A549 (cell line): ENCODE data around the gene AGPAT2. TPM values are rescaled to one million over a fixed set of nuclear protein-coding genes. Genes with fewer than 3 reads are reported as not detected.

Experiments
- ATAC-seq, 2 experiments: fragments of 200-7000 bp in 1 of 2; fragments of >200 bp in 1 of 2; cut with Nextera tagmentation in 1 of 2; cut with Tn5 transposase in 1 of 2; 3 replicates each; pipeline versions ENCODE4 v1.8.0 to v1.9.1; 2018 to 2020; ENCODE audit warnings: mild to moderate bottlenecking in 1 of 2, moderate library complexity in 1 of 2
- CTCF ChIA-PET: fragments of 300-600 bp; sonication (Branson Sonifier 250); formaldehyde crosslinking; extraction: SDS; loops from one replicate; lab custom pipeline; 2021; ENCODE audit warnings: antibody characterized with exemption, inconsistent platforms; lab: Yijun Ruan, JAX
- POLR2A ChIA-PET: fragments of 350-600 bp; formaldehyde crosslinking; extraction: SDS; loops from one replicate; lab custom pipeline; 2021; ENCODE audit warnings: antibody characterized with exemption, inconsistent platforms; lab: Yijun Ruan, JAX
- DNase-seq, 2 experiments: peaks; one replicate each; pipeline versions ENCODE4 v3.0.0 to v3.0.0-alpha.2; 2011 to 2016; ENCODE audit warnings: low read depth in 1 of 2, low spot score in 1 of 2
- FAIRE-seq: peaks from 2 replicates; lab custom pipeline; 2011; peaks lifted over from hg19 to GRCh38; lab: Jason Lieb, UNC
- H3K27ac ChIP-seq, 2 experiments: fragments of >200 bp; sonication (Bioruptor Twin); formaldehyde crosslinking; 3 replicates each; pipeline ENCODE4 v1.5.1; 2016 to 2017
- H3K4me1 ChIP-seq: fragments of >200 bp; sonication (Bioruptor Twin); formaldehyde crosslinking; 3 replicates; pipeline ENCODE4 v1.6.1; 2016
- H3K4me2 ChIP-seq: fragments of >200 bp; sonication (Bioruptor Twin); formaldehyde crosslinking; 3 replicates; pipeline ENCODE4 v1.6.1; 2016
- H3K4me3 ChIP-seq: fragments of >200 bp; sonication (Bioruptor Twin); formaldehyde crosslinking; 3 replicates; pipeline ENCODE4 v1.5.1; 2016
- H3K9me3 ChIP-seq: fragments of >200 bp; sonication (Bioruptor Twin); formaldehyde crosslinking; 3 replicates; pipeline ENCODE4 v1.6.1; 2016
- CEBPB ChIP-seq, 2 experiments: fragments of >200 bp in 1 of 2; sonication (Bioruptor Twin) in 1 of 2; formaldehyde crosslinking in 1 of 2; IDR thresholded peaks; 2 replicates each; pipeline ENCODE4 v1.6.1; 2012 to 2016
- CHD2 ChIP-seq: fragments of 150-350 bp; IDR thresholded peaks from 2 replicates; pipeline ENCODE4 v1.6.1; 2014; ENCODE audit warnings: low read length; ENCODE audit not compliant: partially characterized antibody
- CHD4 ChIP-seq: fragments of 200-600 bp; sonication (generic); IDR thresholded peaks from 2 replicates; pipeline ENCODE4 v1.6.1; 2016; ENCODE audit warnings: antibody characterized with exemption, mild to moderate bottlenecking, borderline replicate concordance
- E2F6 ChIP-seq: IDR thresholded peaks from 2 replicates; pipeline ENCODE4 v1.6.1; 2012; ENCODE audit warnings: low read depth, borderline replicate concordance
- EHMT2 ChIP-seq: fragments of 200-600 bp; sonication (generic); IDR thresholded peaks from 2 replicates; pipeline ENCODE4 v1.6.1; 2016; ENCODE audit warnings: antibody characterized with exemption, low read depth, mild to moderate bottlenecking, moderate library complexity
- EP300 ChIP-seq, 2 experiments: fragments of >200 bp; sonication (Bioruptor Twin); formaldehyde crosslinking; IDR thresholded peaks; 2 replicates in 1 of 2; 3 replicates in 1 of 2; pipeline ENCODE4 v1.6.1; 2016 to 2017
- ESRRA ChIP-seq: fragments of 150-350 bp; IDR thresholded peaks from 2 replicates; pipeline ENCODE4 v1.6.1; 2014; ENCODE audit warnings: mild to moderate bottlenecking, low read length, borderline replicate concordance
- GATA3 ChIP-seq: IDR thresholded peaks from 2 replicates; pipeline ENCODE4 v1.6.1; 2012; ENCODE audit warnings: borderline replicate concordance
- HOXA7 ChIP-seq: fragments of 250-450 bp; sonication (Bioruptor Pico); IDR thresholded peaks from 2 replicates; pipeline ENCODE4 v1.5.0; 2020; ENCODE audit warnings: mild to moderate bottlenecking, moderate library complexity
- HOXB5 ChIP-seq: fragments of 250-450 bp; sonication (Bioruptor Pico); IDR thresholded peaks from 2 replicates; pipeline ENCODE4 v1.5.0; 2020; ENCODE audit warnings: mild to moderate bottlenecking, moderate library complexity
- MAX ChIP-seq: IDR thresholded peaks from 2 replicates; pipeline ENCODE4 v1.6.1; 2012
- PHF8 ChIP-seq: fragments of 200-600 bp; sonication (generic); IDR thresholded peaks from 2 replicates; pipeline ENCODE4 v1.6.1; 2016; ENCODE audit warnings: low read depth, mild to moderate bottlenecking, antibody characterized with exemption, moderate library complexity, borderline replicate concordance
- POLR2AphosphoS2 ChIP-seq: conservative IDR thresholded peaks from 2 replicates; pipeline ENCODE4 v1.6.1; 2012; ENCODE audit warnings: low read length, improper control_type of control experiment, inconsistent platforms
- REST ChIP-seq: fragments of 200-600 bp; sonication (generic); IDR thresholded peaks from 2 replicates; pipeline ENCODE4 v1.6.1; 2016; ENCODE audit warnings: antibody characterized with exemption, mild to moderate bottlenecking, moderate library complexity
- SMC3 ChIP-seq: fragments of >200 bp; sonication (Bioruptor Twin); formaldehyde crosslinking; IDR thresholded peaks from 3 replicates; pipeline ENCODE4 v1.6.1; 2018; ENCODE audit warnings: inconsistent platforms
- TFCP2L1 ChIP-seq: fragments of 250-450 bp; sonication (Bioruptor Pico); IDR thresholded peaks from 2 replicates; pipeline ENCODE4 v1.5.0; 2021; ENCODE audit warnings: mild to moderate bottlenecking
- TP53 ChIP-seq: fragments of 250-450 bp; sonication (Bioruptor Pico); IDR thresholded peaks from 2 replicates; pipeline ENCODE4 v1.5.0; 2021; ENCODE audit warnings: mild to moderate bottlenecking, moderate library complexity
- ZC3H11A ChIP-seq: fragments of 450-650 bp; IDR thresholded peaks from 2 replicates; pipeline ENCODE4 v1.6.1; 2014; ENCODE audit warnings: antibody characterized with exemption, mild to moderate bottlenecking
- ZNF302 ChIP-seq: fragments of 250-450 bp; sonication (Bioruptor Pico); IDR thresholded peaks from 2 replicates; pipeline ENCODE4 v1.9.0; 2021; ENCODE audit warnings: inconsistent platforms, mild to moderate bottlenecking, moderate library complexity
- WGBS: methylation state at CpG from one replicate; pipeline ENCODE4 v1.1.6; 2017; ENCODE audit errors: missing lambda C conversion rate; 5-methylcytosine and 5-hydroxymethylcytosine counted together
- polyA plus RNA-seq, 4 experiments: library from polyadenylated mRNA; depleted of rRNA in 3 of 4; stranded (reverse); fragments of >200 nt; fragmentation: RNase III in 1 of 4; extraction: RNeasy Plus Mini Kit Qiagen cat#74134 plus additional on column Dnase treatment in 1 of 4; gene quantifications; 2 replicates in 3 of 4; 3 replicates in 1 of 4; pipeline ENCODE4 v1.2.3, GENCODE V29; 2011 to 2017

Gene AGPAT2
- polyA plus RNA-seq, 2 of the 4 experiments (the other 2 are of a cell fraction): 32.3 to 49.5 TPM

GRCh38 chr9:136709454-136710109 lies 22.3 kb upstream of the AGPAT2 start:
- CTCF ChIA-PET: interaction anchor here (5.3 kb wide), 1 partner anchor 13 kb away, joined by 54 read pairs; no protein-coding TSS in a partner anchor
- FAIRE-seq: no peak
- no peak overlapping the region for H3K27ac ChIP-seq
- H3K4me3 ChIP-seq: no peak overlapping the region
- no peak for TF ChIP-seq HOXB5
- TF ChIP-seq ESRRA: no peak
- no peak for TF ChIP-seq ZC3H11A
- TF ChIP-seq TP53: no peak
- TF ChIP-seq CHD2: no peak
- no peak for TF ChIP-seq PHF8
- TF ChIP-seq CEBPB (IDR thresholded peaks at IDR 0.05): no peak
- TF ChIP-seq ZNF302: no peak
- TF ChIP-seq MAX: no peak
- no peak for TF ChIP-seq TFCP2L1 (CRISPR knock-in tag)
- no peak for TF ChIP-seq CHD4
- no peak for TF ChIP-seq GATA3
- TF ChIP-seq EHMT2: no peak
- TF ChIP-seq REST: no peak
- TF ChIP-seq, all 56 proteins: peak for 0
- POLR2A ChIA-PET: interaction anchor here (0.7 kb wide), 1 partner anchor 19 kb away, joined by 3 read pairs; no protein-coding TSS in a partner anchor
- Histone ChIP-seq H3K9me3 (no peaks in the 10 kb centered on the region), H3K4me2 (no peak overlapping the region), H3K4me1 (peaks cover 32% of the 10 kb centered on the region)
- no peak for ATAC-seq
- no peak for DNase-seq
- 95% methylated on average over 19 of the region's 24 CpGs for WGBS

GRCh38 chr9:136707849-136708517 lies 20.7 kb upstream of the AGPAT2 start:
- FAIRE-seq: no peak
- ATAC-seq: no peak
- H3K4me2 ChIP-seq: no peak overlapping the region
- ChIA-PET CTCF (interaction anchor here (0.8 to 5.3 kb wide), 5 partner anchors 11 to 36 kb away, joined by 3 to 54 read pairs (median 4); no protein-coding TSS in a partner anchor), POLR2A (no interaction called here)
- no peaks in the 10 kb centered on the region for H3K9me3 ChIP-seq
- H3K4me1 ChIP-seq: peaks cover 17% of the 10 kb centered on the region
- TF ChIP-seq E2F6 (no peak), EP300 (IDR thresholded peaks at IDR 0.05) (no peak), TFCP2L1 (CRISPR knock-in tag) (no peak), POLR2AphosphoS2 (no peak), HOXA7 (CRISPR knock-in tag) (no peak), SMC3 (no peak)
- DNase-seq: no peak
- WGBS: 79% methylated on average over 22 of the region's 22 CpGs
- H3K4me3 ChIP-seq: no peak overlapping the region
- no peak overlapping the region for H3K27ac ChIP-seq
